Activated B cell treated with CpG ODN at 0.5 μM for 24 hours (primary cell): ENCODE results near the gene CRELD1. TPM values are rescaled to one million over a fixed set of nuclear protein-coding genes. Genes with fewer than 3 reads are reported as not detected.
"Not testable (repeated sequence)": the region's sequence is repeated elsewhere in the genome, so short reads cannot be mapped to it uniquely, and the experiment has no call there.

Experiments used
- ATAC-seq: fragments of 200-7000 bp; cut with Tn5 transposase; one replicate; pipeline ENCODE4 v1.10.0; 2021; ENCODE audit warnings: low read depth, mild to moderate bottlenecking, moderate library complexity
- CTCF ChIA-PET: fragments of 350-600 bp; sonication (Branson Sonifier 250); formaldehyde crosslinking; loops from one replicate; lab custom pipeline; 2021; ENCODE audit warnings: antibody characterized with exemption; lab: Charles Lee
- POLR2A ChIA-PET: fragments of 350-600 bp; sonication (Branson Sonifier 250); formaldehyde crosslinking; loops from one replicate; lab custom pipeline; 2021; ENCODE audit warnings: antibody characterized with exemption; lab: Charles Lee
- DNase-seq: peaks from one replicate; pipeline ENCODE4 v3.0.0; 2022
- H3K27ac Mint-ChIP-seq: one replicate; pipeline ENCODE4 v1.8.0; 2020; ENCODE audit warnings: mixed read lengths
- H3K27me3 Mint-ChIP-seq: one replicate; pipeline ENCODE4 v1.8.0; 2021; ENCODE audit warnings: mixed read lengths
- H3K36me3 Mint-ChIP-seq: one replicate; pipeline ENCODE4 v1.8.0; 2021; ENCODE audit warnings: low read depth, mixed read lengths
- H3K4me1 Mint-ChIP-seq: one replicate; pipeline ENCODE4 v1.8.0; 2021; ENCODE audit warnings: mixed read lengths
- H3K4me3 Mint-ChIP-seq: one replicate; pipeline ENCODE4 v1.8.0; 2020; ENCODE audit warnings: mild to moderate bottlenecking, mixed read lengths
- H3K9me3 Mint-ChIP-seq: one replicate; pipeline ENCODE4 v1.8.0; 2020; ENCODE audit warnings: mixed read lengths
- CTCF ChIP-seq: fragments of 200-600 bp; IDR thresholded peaks from one replicate; pipeline ENCODE4 v1.8.0; 2022; ENCODE audit warnings: antibody characterized with exemption, mild to moderate bottlenecking
- intact Hi-C: fragments of 100-400 bp; cut with micrococcal nuclease; formaldehyde crosslinking; loops from one replicate; pipeline ENCODE4 v1.15.1; 2024
- total RNA-seq: library from RNA; stranded (reverse); gene quantifications from 2 replicates; pipeline ENCODE4 v1.2.3, GENCODE V29; 2022

CRELD1 gene
- total RNA-seq, 1 donor from 2014 or later = 30.5 TPM

- ChIA-PET CTCF (no interaction called here), POLR2A (no interaction called here)
- Mint-ChIP-seq H3K27me3 (no peaks in the 10 kb centered on the region), H3K36me3 (peaks cover 42% of the 10 kb centered on the region), H3K4me1 (peaks cover 28% of the 10 kb centered on the region), H3K4me3 (no peak overlapping the region), H3K9me3 (no peaks in the 10 kb centered on the region), H3K27ac (no peak overlapping the region)
- no peak for TF ChIP-seq CTCF
- no peak for DNase-seq
- ATAC-seq = no peak
- intact Hi-C loops = no loop called here
Observed at GRCh38 chr3:9937486-9938238, 4.0 kb downstream of the CRELD1 start.

GRCh38 chr3:9938966-9939365 is 5.3 kb downstream of the CRELD1 start:
- Mint-ChIP-seq H3K27me3 (no peaks in the 10 kb centered on the region), H3K4me1 (peaks cover 23% of the 10 kb centered on the region), H3K27ac (no peak overlapping the region), H3K36me3 (peaks cover 50% of the 10 kb centered on the region), H3K9me3 (no peaks in the 10 kb centered on the region), H3K4me3 (no peak overlapping the region)
- TF ChIP-seq CTCF = no peak
- intact Hi-C loops = no loop called here
- DNase-seq = no peak
- ATAC-seq = no peak
- CTCF ChIA-PET = no interaction called here
- POLR2A ChIA-PET = no interaction called here

GRCh38 chr3:9939906-9940305 is 6.3 kb downstream of the CRELD1 start:
- DNase-seq, CTCF ChIA-PET, POLR2A ChIA-PET, H3K27ac Mint-ChIP-seq, ATAC-seq, H3K4me3 Mint-ChIP-seq, H3K27me3 Mint-ChIP-seq, intact Hi-C loops, H3K9me3 Mint-ChIP-seq: not testable (repeated sequence)
- peaks cover 52% of the 10 kb centered on the region for H3K36me3 Mint-ChIP-seq
- H3K4me1 Mint-ChIP-seq = peaks cover 15% of the 10 kb centered on the region

GRCh38 chr3:9940746-9941145 is 7.1 kb downstream of the CRELD1 start:
- POLR2A ChIA-PET = no interaction called here
- no peak for TF ChIP-seq CTCF
- no peaks in the 10 kb centered on the region for H3K9me3 Mint-ChIP-seq

GRCh38 chr3:9942164-9942563 is 8.5 kb downstream of the CRELD1 start:
- Mint-ChIP-seq H3K36me3 (peaks cover 39% of the 10 kb centered on the region), H3K27me3 (no peaks in the 10 kb centered on the region), H3K4me3 (no peak overlapping the region), H3K9me3 (no peaks in the 10 kb centered on the region), H3K4me1 (peaks cover 5% of the 10 kb centered on the region), H3K27ac (peak overlapping the region; percentile 35)
- intact Hi-C loops = no loop called here
- DNase-seq (no peak), ATAC-seq (no peak)
- CTCF ChIA-PET = interaction anchor here (0.6 kb wide), 1 partner anchor 579 kb away, joined by 3 read pairs; the partner anchor contains the start of gene THUMPD3
- POLR2A ChIA-PET = interaction anchor here (0.7 to 2.6 kb wide), 2 partner anchors 9 to 98 kb away, joined by 3 to 14 read pairs; partner anchors contain the start of genes CRELD1 and RPUSD3
- no peak for TF ChIP-seq CTCF

More at GRCh38 chr3:9940746-9941145, 7.1 kb downstream of the CRELD1 start:
- H3K4me3 Mint-ChIP-seq = no peak overlapping the region
- ATAC-seq (no peak), DNase-seq (no peak)
- intact Hi-C loops = no loop called here
- peaks cover 8% of the 10 kb centered on the region for H3K4me1 Mint-ChIP-seq
- H3K27me3 Mint-ChIP-seq = no peaks in the 10 kb centered on the region
- CTCF ChIA-PET = no interaction called here
- peaks cover 47% of the 10 kb centered on the region for H3K36me3 Mint-ChIP-seq
- no peak overlapping the region for H3K27ac Mint-ChIP-seq
